ENCODE data around the gene PLXDC1. TPM values are rescaled to one million over a fixed set of nuclear protein-coding genes. Genes with fewer than 3 reads are reported as not detected.
"Not testable (repeated sequence)": the region's sequence is repeated elsewhere in the genome, so short reads cannot be mapped to it uniquely, and the experiment has no call there.

Gene PLXDC1
- polyA plus RNA-seq, 2 donors = 4.7 to 6.0 TPM

GRCh38 chr17:39122991-39123390 is 28.4 kb downstream of the PLXDC1 start:
- Histone ChIP-seq H3K4me1 (ENCODE audit: control insufficient read depth in 2 of 2, insufficient read depth in 2 of 2, low read length in 1 of 2) (peaks cover 0 to 2% of the 10 kb centered on the region in 2 donors), H3K36me3 (ENCODE audit: control insufficient read depth in 2 of 2, insufficient read depth in 2 of 2, low read length in 1 of 2) (no peaks in the 10 kb centered on the region), H3K27ac (ENCODE audit: low read depth in 2 of 2, low read length in 1 of 2) (no peak overlapping the region), H3K9me3 (ENCODE audit: control insufficient read depth in 2 of 2, insufficient read depth in 1 of 2, low read depth in 1 of 2, low read length in 1 of 2) (no peaks in the 10 kb centered on the region), H3K27me3 (ENCODE audit: control insufficient read depth in 1 of 2, insufficient read depth in 2 of 2, low read length in 2 of 2) (no peaks in the 10 kb centered on the region), H3K4me3 (ENCODE audit: low read depth in 1 of 2, low read length in 2 of 2) (no peak overlapping the region)
- 93 to 94% methylated on average over 7 of the region's 7 CpGs for WGBS, 2 donors

- H3K27ac ChIP-seq (ENCODE audit: low read depth in 2 of 2, low read length in 1 of 2); H3K36me3 ChIP-seq (ENCODE audit: control insufficient read depth in 2 of 2, insufficient read depth in 2 of 2, low read length in 1 of 2); H3K4me1 ChIP-seq (ENCODE audit: control insufficient read depth in 2 of 2, insufficient read depth in 2 of 2, low read length in 1 of 2); H3K4me3 ChIP-seq (ENCODE audit: low read depth in 1 of 2, low read length in 2 of 2); H3K9me3 ChIP-seq (ENCODE audit: control insufficient read depth in 2 of 2, insufficient read depth in 1 of 2, low read depth in 1 of 2, low read length in 1 of 2); H3K27me3 ChIP-seq (ENCODE audit: control insufficient read depth in 1 of 2, insufficient read depth in 2 of 2, low read length in 2 of 2): not testable (repeated sequence)
- 82 to 85% methylated on average over 10 of the region's 10 CpGs for WGBS, 2 donors
Measured at GRCh38 chr17:39121919-39122318, 29.5 kb downstream of the PLXDC1 start.

- no peak overlapping the region for H3K27ac ChIP-seq (ENCODE audit: low read depth in 2 of 2, low read length in 1 of 2)
- H3K4me1 ChIP-seq (ENCODE audit: control insufficient read depth in 2 of 2, insufficient read depth in 2 of 2, low read length in 1 of 2) = peaks cover 2% of the 10 kb centered on the region in 2 donors
- 88 to 89% methylated on average over 5 of the region's 5 CpGs for WGBS, 2 donors
- H3K9me3 ChIP-seq (ENCODE audit: control insufficient read depth in 2 of 2, insufficient read depth in 1 of 2, low read depth in 1 of 2, low read length in 1 of 2) = no peaks in the 10 kb centered on the region
- no peak overlapping the region for H3K4me3 ChIP-seq (ENCODE audit: low read depth in 1 of 2, low read length in 2 of 2)
- no peaks in the 10 kb centered on the region for H3K36me3 ChIP-seq (ENCODE audit: control insufficient read depth in 2 of 2, insufficient read depth in 2 of 2, low read length in 1 of 2)
- no peaks in the 10 kb centered on the region for H3K27me3 ChIP-seq (ENCODE audit: control insufficient read depth in 1 of 2, insufficient read depth in 2 of 2, low read length in 2 of 2)
Measured at GRCh38 chr17:39118674-39119419, 32.6 kb downstream of the PLXDC1 start.

GRCh38 chr17:39116224-39116623 is 35.2 kb downstream of the PLXDC1 start:
- WGBS, 2 donors = 58 to 86% methylated on average over 3 of the region's 3 CpGs
- no peak overlapping the region for H3K27ac ChIP-seq (ENCODE audit: low read depth in 2 of 2, low read length in 1 of 2)
- H3K9me3 ChIP-seq (ENCODE audit: control insufficient read depth in 2 of 2, insufficient read depth in 1 of 2, low read depth in 1 of 2, low read length in 1 of 2) = no peaks in the 10 kb centered on the region
- no peaks in the 10 kb centered on the region for H3K36me3 ChIP-seq (ENCODE audit: control insufficient read depth in 2 of 2, insufficient read depth in 2 of 2, low read length in 1 of 2)
- H3K27me3 ChIP-seq (ENCODE audit: control insufficient read depth in 1 of 2, insufficient read depth in 2 of 2, low read length in 2 of 2) = no peaks in the 10 kb centered on the region
- no peak overlapping the region for H3K4me3 ChIP-seq (ENCODE audit: low read depth in 1 of 2, low read length in 2 of 2)
- peaks cover 0 to 2% of the 10 kb centered on the region in 2 donors for H3K4me1 ChIP-seq (ENCODE audit: control insufficient read depth in 2 of 2, insufficient read depth in 2 of 2, low read length in 1 of 2)

GRCh38 chr17:39115135-39115534 is 36.3 kb downstream of the PLXDC1 start:
- H3K4me3 ChIP-seq (ENCODE audit: low read depth in 1 of 2, low read length in 2 of 2) = no peak overlapping the region
- no peaks in the 10 kb centered on the region for H3K9me3 ChIP-seq (ENCODE audit: control insufficient read depth in 2 of 2, insufficient read depth in 1 of 2, low read depth in 1 of 2, low read length in 1 of 2)
- 58 to 59% methylated on average over 5 of the region's 5 CpGs for WGBS, 2 donors
- peaks cover 0 to 2% of the 10 kb centered on the region in 2 donors for H3K4me1 ChIP-seq (ENCODE audit: control insufficient read depth in 2 of 2, insufficient read depth in 2 of 2, low read length in 1 of 2)
- no peaks in the 10 kb centered on the region for H3K36me3 ChIP-seq (ENCODE audit: control insufficient read depth in 2 of 2, insufficient read depth in 2 of 2, low read length in 1 of 2)
- H3K27me3 ChIP-seq (ENCODE audit: control insufficient read depth in 1 of 2, insufficient read depth in 2 of 2, low read length in 2 of 2) = no peaks in the 10 kb centered on the region
- no peak overlapping the region for H3K27ac ChIP-seq (ENCODE audit: low read depth in 2 of 2, low read length in 1 of 2)

- no peak overlapping the region for H3K27ac ChIP-seq (ENCODE audit: low read depth in 2 of 2, low read length in 1 of 2)
- 76 to 83% methylated on average over 14 of the region's 14 CpGs for WGBS, 2 donors
- no peaks in the 10 kb centered on the region for H3K9me3 ChIP-seq (ENCODE audit: control insufficient read depth in 2 of 2, insufficient read depth in 1 of 2, low read depth in 1 of 2, low read length in 1 of 2)
- no peaks in the 10 kb centered on the region for H3K36me3 ChIP-seq (ENCODE audit: control insufficient read depth in 2 of 2, insufficient read depth in 2 of 2, low read length in 1 of 2)
- H3K27me3 ChIP-seq (ENCODE audit: control insufficient read depth in 1 of 2, insufficient read depth in 2 of 2, low read length in 2 of 2) = no peaks in the 10 kb centered on the region
- H3K4me3 ChIP-seq (ENCODE audit: low read depth in 1 of 2, low read length in 2 of 2) = no peak overlapping the region
- H3K4me1 ChIP-seq (ENCODE audit: control insufficient read depth in 2 of 2, insufficient read depth in 2 of 2, low read length in 1 of 2) = peaks cover 0 to 2% of the 10 kb centered on the region in 2 donors
Measured at GRCh38 chr17:39114723-39115122, 36.7 kb downstream of the PLXDC1 start.

GRCh38 chr17:39113871-39114270 is 37.6 kb downstream of the PLXDC1 start:
- no peak overlapping the region for H3K4me3 ChIP-seq (ENCODE audit: low read depth in 1 of 2, low read length in 2 of 2)
- H3K4me1 ChIP-seq (ENCODE audit: control insufficient read depth in 2 of 2, insufficient read depth in 2 of 2, low read length in 1 of 2) = peaks cover 0 to 2% of the 10 kb centered on the region in 2 donors
- no peaks in the 10 kb centered on the region for H3K27me3 ChIP-seq (ENCODE audit: control insufficient read depth in 1 of 2, insufficient read depth in 2 of 2, low read length in 2 of 2)
- no peak overlapping the region for H3K27ac ChIP-seq (ENCODE audit: low read depth in 2 of 2, low read length in 1 of 2)
- no peaks in the 10 kb centered on the region for H3K36me3 ChIP-seq (ENCODE audit: control insufficient read depth in 2 of 2, insufficient read depth in 2 of 2, low read length in 1 of 2)
- WGBS, 2 donors = 91 to 94% methylated on average over 2 of the region's 2 CpGs
- H3K9me3 ChIP-seq (ENCODE audit: control insufficient read depth in 2 of 2, insufficient read depth in 1 of 2, low read depth in 1 of 2, low read length in 1 of 2) = no peaks in the 10 kb centered on the region

GRCh38 chr17:39110435-39111136 is 40.9 kb downstream of the PLXDC1 start:
- Histone ChIP-seq H3K9me3 (ENCODE audit: control insufficient read depth in 2 of 2, insufficient read depth in 1 of 2, low read depth in 1 of 2, low read length in 1 of 2) (no peaks in the 10 kb centered on the region), H3K27ac (ENCODE audit: low read depth in 2 of 2, low read length in 1 of 2) (no peak overlapping the region), H3K4me3 (ENCODE audit: low read depth in 1 of 2, low read length in 2 of 2) (no peak overlapping the region), H3K36me3 (ENCODE audit: control insufficient read depth in 2 of 2, insufficient read depth in 2 of 2, low read length in 1 of 2) (no peaks in the 10 kb centered on the region), H3K27me3 (ENCODE audit: control insufficient read depth in 1 of 2, insufficient read depth in 2 of 2, low read length in 2 of 2) (no peaks in the 10 kb centered on the region), H3K4me1 (ENCODE audit: control insufficient read depth in 2 of 2, insufficient read depth in 2 of 2, low read length in 1 of 2) (peaks cover 0 to 2% of the 10 kb centered on the region in 2 donors)
- 54 to 64% methylated on average over 19 of the region's 19 CpGs for WGBS, 2 donors

- WGBS, 2 donors = 82 to 86% methylated on average over 23 of the region's 23 CpGs
- Histone ChIP-seq H3K4me3 (ENCODE audit: low read depth in 1 of 2, low read length in 2 of 2) (no peak overlapping the region), H3K36me3 (ENCODE audit: control insufficient read depth in 2 of 2, insufficient read depth in 2 of 2, low read length in 1 of 2) (no peaks in the 10 kb centered on the region), H3K27me3 (ENCODE audit: control insufficient read depth in 1 of 2, insufficient read depth in 2 of 2, low read length in 2 of 2) (no peaks in the 10 kb centered on the region), H3K4me1 (ENCODE audit: control insufficient read depth in 2 of 2, insufficient read depth in 2 of 2, low read length in 1 of 2) (no peaks in the 10 kb centered on the region), H3K9me3 (ENCODE audit: control insufficient read depth in 2 of 2, insufficient read depth in 1 of 2, low read depth in 1 of 2, low read length in 1 of 2) (no peaks in the 10 kb centered on the region), H3K27ac (ENCODE audit: low read depth in 2 of 2, low read length in 1 of 2) (no peak overlapping the region)
Measured at GRCh38 chr17:39108461-39109375, 42.7 kb downstream of the PLXDC1 start.
